Kidney (tissue), 14 donors: ENCODE results near the gene RNF5. TPM values are rescaled to one million over a fixed set of nuclear protein-coding genes. Genes with fewer than 3 reads are reported as not detected.

Source experiments
- DNase-seq, 5 donors: peaks; one replicate each; pipeline ENCODE4 v3.0.0-alpha.2; 2013 to 2020
- FAIRE-seq: peaks from 2 replicates; lab custom pipeline; 2012; peaks lifted over from hg19 to GRCh38; lab: Jason Lieb, UNC
- H3K27ac ChIP-seq, 2 donors: one replicate each; pipeline ENCODE4 v1.7.0; 2013; ENCODE audit warnings: low read depth in 2 of 2, low read length in 2 of 2, inconsistent platforms in 1 of 2
- H3K27me3 ChIP-seq: one replicate; pipeline ENCODE4 v1.7.1; 2013; ENCODE audit warnings: low read length, inconsistent platforms; ENCODE audit not compliant: control insufficient read depth, insufficient read depth
- H3K36me3 ChIP-seq, 3 donors: one replicate each; pipeline versions ENCODE4 v1.7.0 to v1.7.1; 2013; ENCODE audit warnings: low read length in 3 of 3, control low read depth in 1 of 3, inconsistent platforms in 1 of 3; ENCODE audit not compliant: insufficient read depth in 3 of 3, control insufficient read depth in 2 of 3
- H3K4me1 ChIP-seq, 3 donors: one replicate each; pipeline versions ENCODE4 v1.7.0 to v1.7.1; 2013; ENCODE audit warnings: low read length in 3 of 3, inconsistent platforms in 1 of 3, low read depth in 1 of 3; ENCODE audit not compliant: control insufficient read depth in 2 of 3, insufficient read depth in 2 of 3
- H3K4me3 ChIP-seq, 3 donors: one replicate each; pipeline versions ENCODE4 v1.7.0 to v1.8.1; 2013; ENCODE audit warnings: low read length in 3 of 3, control low read depth in 1 of 3, inconsistent platforms in 1 of 3
- H3K9ac ChIP-seq, 3 donors: one replicate each; pipeline versions ENCODE4 v1.7.0 to v1.7.1; 2013; ENCODE audit warnings: low read length in 3 of 3, control low read depth in 1 of 3, inconsistent platforms in 1 of 3
- H3K9me3 ChIP-seq, 3 donors: one replicate each; pipeline versions ENCODE4 v1.7.0 to v1.7.1; 2013; ENCODE audit warnings: low read length in 3 of 3, control low read depth in 1 of 3, inconsistent platforms in 1 of 3; ENCODE audit not compliant: control insufficient read depth in 2 of 3, insufficient read depth in 1 of 3
- intact Hi-C: fragments of 100-400 bp; cut with DNase I; formaldehyde crosslinking; loops from one replicate; pipeline ENCODE4 v1.11.1; 2022
- polyA plus RNA-seq: library from polyadenylated mRNA; stranded (reverse); fragments of 350-450 nt; fragmentation: Illumina TruSeq; extraction: RNeasy Lipid Tissue Mini Kit (QIAGEN cat#74804); gene quantifications from one replicate; pipeline ENCODE4 v1.2.3, GENCODE V29; 2014; ENCODE audit warnings: low read depth, low replicate concordance; ENCODE audit not compliant: insufficient read depth
- total RNA-seq: library from RNA; stranded (reverse); fragmentation: NEBNext Ultra II Directional; extraction: Animal tissue kit (Norgen Biotek cat#: 25700); gene quantifications from one replicate; pipeline ENCODE4 v1.2.1, GENCODE V29; 2021
- TF ChIP-seq, protein P1 (sequence below): IDR thresholded peaks from 3 replicates; pipeline ENCODE4 v1.5.1; 2012; ENCODE audit warnings: mild to moderate bottlenecking, moderate library complexity, borderline replicate concordance; ENCODE audit not compliant: insufficient read depth; ENCODE audit errors: extremely low read depth
- donor health status: control.
- donor health status: control.
- donor health status: control.
- donor health status: control.
- donor health status: control.
- donor health status: DM: yes; HTN: yes; CAD: no.
- donor health status: Normal renal cell carcinoma (clear cell type).

Gene RNF5
- total and polyA plus RNA-seq, 2 donors from 2014 or later: 74.1 to 208 TPM

DNA sequence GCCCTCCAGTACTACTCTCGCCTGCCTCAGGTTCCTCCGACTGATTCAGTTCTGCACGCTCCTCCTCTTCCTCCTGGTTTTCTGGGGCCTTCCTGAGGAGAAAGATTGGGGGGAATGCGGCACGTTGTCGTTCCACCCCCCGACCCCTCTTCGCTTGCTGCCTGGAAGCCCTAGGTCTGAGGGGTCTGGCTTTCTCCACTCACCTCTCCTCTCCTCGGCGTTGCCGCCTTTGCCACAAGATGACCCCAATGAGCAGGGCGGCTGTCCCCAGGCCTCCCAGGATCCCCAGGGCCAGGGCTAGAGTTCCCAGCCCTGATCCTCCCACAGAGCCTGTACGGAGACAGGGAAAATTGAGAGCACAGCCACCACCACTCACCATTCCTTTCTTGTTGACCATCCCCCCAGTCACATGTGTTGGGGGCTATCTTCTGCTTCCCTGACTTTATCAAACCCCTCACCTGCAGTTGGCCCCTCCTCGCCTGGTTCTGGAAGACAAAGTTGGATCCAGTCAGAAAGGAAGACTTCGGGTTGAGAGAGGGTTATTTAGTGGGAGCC is 3.0 kb downstream of the RNF5 start:
- no peaks in the 10 kb centered on the region for H3K9me3 ChIP-seq
- H3K36me3 ChIP-seq: peaks cover 0 to 12% (median 0%) of the 10 kb centered on the region in 3 donors
- H3K27ac ChIP-seq: no peak overlapping the region
- H3K27me3 ChIP-seq: no peaks in the 10 kb centered on the region
- DNase-seq (peak in 2 of 5 donors; percentile 32 to 71), FAIRE-seq (no peak)
- H3K4me1 ChIP-seq: peaks cover 7 to 26% (median 20%) of the 10 kb centered on the region in 3 donors
- TF ChIP-seq, protein P1, sequence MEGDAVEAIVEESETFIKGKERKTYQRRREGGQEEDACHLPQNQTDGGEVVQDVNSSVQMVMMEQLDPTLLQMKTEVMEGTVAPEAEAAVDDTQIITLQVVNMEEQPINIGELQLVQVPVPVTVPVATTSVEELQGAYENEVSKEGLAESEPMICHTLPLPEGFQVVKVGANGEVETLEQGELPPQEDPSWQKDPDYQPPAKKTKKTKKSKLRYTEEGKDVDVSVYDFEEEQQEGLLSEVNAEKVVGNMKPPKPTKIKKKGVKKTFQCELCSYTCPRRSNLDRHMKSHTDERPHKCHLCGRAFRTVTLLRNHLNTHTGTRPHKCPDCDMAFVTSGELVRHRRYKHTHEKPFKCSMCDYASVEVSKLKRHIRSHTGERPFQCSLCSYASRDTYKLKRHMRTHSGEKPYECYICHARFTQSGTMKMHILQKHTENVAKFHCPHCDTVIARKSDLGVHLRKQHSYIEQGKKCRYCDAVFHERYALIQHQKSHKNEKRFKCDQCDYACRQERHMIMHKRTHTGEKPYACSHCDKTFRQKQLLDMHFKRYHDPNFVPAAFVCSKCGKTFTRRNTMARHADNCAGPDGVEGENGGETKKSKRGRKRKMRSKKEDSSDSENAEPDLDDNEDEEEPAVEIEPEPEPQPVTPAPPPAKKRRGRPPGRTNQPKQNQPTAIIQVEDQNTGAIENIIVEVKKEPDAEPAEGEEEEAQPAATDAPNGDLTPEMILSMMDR: no peak
- H3K9ac ChIP-seq: no peak overlapping the region
- intact Hi-C loops: no loop called here
- no peak overlapping the region for H3K4me3 ChIP-seq

DNA sequence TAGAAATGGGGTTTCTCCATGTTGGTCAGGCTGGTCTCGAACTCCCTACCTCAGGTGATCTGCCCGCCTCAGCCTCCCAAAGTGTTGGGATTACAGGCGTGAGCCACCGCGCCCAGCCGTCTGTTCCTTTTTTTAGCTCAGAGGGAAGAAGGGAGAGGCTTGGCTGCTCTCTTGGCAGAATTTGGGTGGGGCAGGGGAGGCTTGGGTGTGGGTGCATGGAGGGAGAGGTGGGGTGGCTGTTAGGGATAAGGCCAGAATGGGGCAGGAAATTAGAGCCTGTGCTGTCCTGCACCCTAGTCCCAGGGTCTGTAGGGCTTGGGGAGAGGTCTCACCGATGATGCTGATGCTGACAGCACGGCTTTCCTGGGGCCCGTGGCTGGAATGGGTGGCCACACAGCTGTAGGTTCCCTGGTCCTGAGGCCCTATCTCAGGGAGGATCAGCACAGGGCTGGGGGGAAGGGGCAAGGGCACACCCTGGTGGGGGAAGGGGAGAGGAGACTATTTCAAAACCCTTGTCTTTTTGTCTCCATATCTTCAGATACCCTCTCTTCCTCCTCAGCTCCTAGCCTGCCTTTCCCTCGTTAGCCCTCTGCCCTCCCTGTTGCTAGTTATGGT is 3.8 kb downstream of the RNF5 start:
- DNase-seq (peak in 2 of 5 donors; percentile 41 to 50), FAIRE-seq (no peak)
- Histone ChIP-seq H3K36me3 (peaks cover 2 to 18% (median 3%) of the 10 kb centered on the region in 3 donors), H3K9ac (no peak overlapping the region), H3K27me3 (no peaks in the 10 kb centered on the region), H3K9me3 (no peaks in the 10 kb centered on the region), H3K4me1 (peaks cover 3 to 21% (median 17%) of the 10 kb centered on the region in 3 donors), H3K4me3 (no peak overlapping the region), H3K27ac (no peak overlapping the region)
- intact Hi-C loops: no loop called here
- TF ChIP-seq, protein P1: no peak

DNA sequence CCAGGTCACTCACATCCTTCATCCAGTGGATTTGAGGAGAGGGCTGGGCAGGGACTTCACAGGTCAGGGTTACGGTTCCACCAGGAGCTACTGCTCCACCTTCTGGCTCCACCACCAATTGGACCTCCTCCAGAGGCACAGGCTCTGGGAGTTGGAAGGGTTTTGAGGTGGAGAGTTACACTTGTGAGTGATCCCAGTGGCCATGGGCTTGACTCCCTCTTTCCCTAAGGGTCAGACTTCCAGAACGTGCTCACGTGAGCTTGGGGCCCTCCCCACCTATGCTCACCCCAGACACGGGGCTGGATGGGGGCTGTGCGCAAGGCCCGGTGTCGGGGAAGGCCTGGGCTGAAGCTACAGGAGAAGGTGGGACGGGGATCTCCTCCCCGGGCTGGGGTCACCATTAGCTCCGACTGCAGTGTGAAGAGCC is 4.4 kb downstream of the RNF5 start:
- Histone ChIP-seq H3K27ac (no peak overlapping the region), H3K4me1 (peaks cover 3 to 16% (median 15%) of the 10 kb centered on the region in 3 donors), H3K36me3 (peaks cover 5 to 23% (median 6%) of the 10 kb centered on the region in 3 donors), H3K9ac (no peak overlapping the region), H3K4me3 (no peak overlapping the region), H3K27me3 (no peaks in the 10 kb centered on the region), H3K9me3 (no peaks in the 10 kb centered on the region)
- intact Hi-C loops: no loop called here
- no peak for FAIRE-seq
- TF ChIP-seq, protein P1: no peak
- DNase-seq: peak in 2 of 5 donors; percentile 34 to 72
